ENCODE measurements around the gene TPK1.

TPK1 gene

DNA sequence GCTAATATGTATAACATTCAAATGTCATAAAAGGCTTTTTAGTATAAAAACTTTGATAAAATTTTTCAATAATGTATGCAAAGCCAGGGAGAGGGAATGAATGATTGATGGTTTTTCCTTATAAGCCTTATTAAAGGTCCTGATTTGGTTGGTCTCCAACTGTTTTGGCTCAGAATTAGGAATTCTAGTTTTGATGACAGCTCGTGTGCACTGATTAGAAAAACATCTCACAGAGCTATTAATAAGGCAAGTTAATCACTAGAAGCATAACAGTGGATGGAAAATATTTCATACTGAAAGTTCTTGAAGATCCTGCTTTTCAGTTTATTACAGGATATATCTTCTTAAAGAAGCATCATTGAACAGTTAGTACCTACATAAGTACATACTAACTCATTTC, 317.5 kb downstream of the TPK1 start:
- no peak for DNase-seq

DNA sequence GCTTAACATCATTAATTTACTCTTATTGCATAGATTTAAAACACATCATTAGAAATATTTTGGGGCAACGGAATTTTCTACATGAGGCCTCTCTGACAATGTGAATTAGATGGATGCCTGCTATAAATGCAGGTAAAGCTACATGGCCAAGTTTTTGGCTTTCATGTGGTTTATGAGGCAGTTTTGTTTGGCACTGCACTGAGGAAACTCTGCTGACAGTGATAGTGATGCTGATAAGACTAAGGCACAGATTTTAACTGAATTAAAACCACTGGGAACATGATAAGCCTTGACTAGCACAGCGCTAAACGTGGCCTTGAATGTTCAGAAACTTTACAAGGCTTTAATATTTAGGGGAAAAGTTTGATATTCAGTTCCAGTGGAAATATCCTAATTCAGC, 318.1 kb downstream of the TPK1 start:
- DNase-seq = no peak

DNA sequence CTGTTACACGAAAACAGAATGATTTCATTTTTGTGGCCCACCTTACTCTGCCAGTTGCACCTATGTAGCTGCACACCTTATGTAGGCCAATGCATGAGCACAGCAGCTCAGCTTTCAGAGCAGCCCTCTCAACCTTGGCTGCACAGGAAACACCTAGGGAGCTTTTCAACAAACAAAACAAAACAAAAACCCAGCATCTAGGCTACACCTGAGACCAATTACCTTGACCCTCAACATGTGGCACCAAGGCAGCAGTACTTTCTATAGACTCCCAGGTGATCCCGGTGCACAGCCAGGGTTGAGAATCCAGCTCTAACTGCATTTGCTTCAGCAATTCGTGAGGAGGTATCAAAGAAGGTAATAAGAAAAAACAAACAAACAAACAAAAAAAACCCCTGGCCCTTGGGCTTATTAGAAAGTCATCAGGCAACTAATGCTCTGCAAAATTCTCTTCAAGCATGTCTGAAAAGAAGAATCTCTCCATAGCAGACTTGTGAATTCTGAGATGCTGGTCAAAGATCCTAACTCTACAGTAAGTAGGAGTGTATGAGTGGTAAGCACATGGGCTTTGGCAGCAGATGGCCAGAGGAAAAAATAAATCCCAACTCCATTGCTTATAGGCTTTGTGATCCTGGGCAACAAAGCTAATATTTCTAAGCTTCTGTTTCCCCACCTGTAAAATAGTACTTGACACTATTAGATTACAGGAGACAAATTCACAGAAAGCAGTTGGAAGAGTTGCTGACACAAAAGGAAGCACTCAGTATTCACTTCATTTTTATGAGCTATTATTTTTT, 318.9 kb downstream of the TPK1 start:
- no peak for DNase-seq

DNA sequence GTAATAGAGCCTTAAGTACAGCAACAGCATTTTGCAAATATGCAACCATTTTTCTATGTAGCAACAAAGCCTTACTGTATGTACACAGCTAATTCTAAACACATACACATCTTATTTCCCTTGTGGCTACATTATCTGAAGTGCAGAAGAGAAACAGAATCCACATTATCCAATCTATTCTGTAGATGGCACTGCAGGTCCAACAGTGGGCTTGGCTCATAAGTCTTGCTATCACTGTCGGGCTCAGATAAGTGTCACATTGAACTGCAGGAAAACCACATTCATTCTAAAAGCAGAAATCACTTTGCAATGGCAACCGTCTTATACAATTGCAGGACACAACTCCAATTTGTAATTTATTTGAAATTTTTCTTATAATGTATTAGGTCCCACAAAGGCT, 322.5 kb downstream of the TPK1 start:
- DNase-seq = peak; percentile 20

DNA sequence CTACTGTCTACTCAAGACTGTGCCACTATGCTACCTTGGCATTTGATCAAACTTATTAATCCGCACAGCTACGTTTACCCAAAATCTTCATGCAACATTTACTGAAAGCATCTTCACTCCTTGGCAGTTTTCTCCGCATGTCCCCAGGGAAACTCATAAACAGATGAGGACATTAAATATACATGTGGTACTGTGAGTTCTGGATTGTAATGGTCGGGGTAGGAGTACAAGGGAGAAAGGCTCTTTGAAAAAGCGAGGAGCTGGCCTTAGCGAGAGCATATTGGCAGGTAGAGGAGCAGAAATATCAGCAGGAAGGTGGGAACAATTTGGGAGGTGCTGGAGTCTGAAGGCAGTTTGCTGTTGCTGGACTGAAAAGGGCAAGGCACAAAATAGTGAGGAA, 325.2 kb downstream of the TPK1 start:
- DNase-seq = no peak

DNA sequence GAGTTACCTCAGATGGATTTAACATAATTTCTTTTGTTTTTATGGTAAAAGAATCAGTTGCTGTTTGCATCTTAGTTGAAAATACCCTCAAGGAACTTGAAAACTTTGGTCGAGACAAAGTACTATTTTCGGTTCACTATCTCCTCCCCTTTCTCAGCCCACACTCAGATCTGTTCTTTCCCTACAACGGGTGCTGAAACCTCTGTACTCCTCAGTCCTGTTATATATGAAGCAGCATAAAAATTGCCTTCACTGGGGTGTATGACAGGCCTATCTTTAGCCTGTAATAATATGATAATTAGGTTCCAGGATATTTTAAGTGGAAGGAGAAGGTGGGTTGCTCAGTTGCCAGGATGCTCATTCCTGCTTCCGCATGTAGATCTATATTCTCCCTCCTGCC, 327.2 kb downstream of the TPK1 start:
- no peak for DNase-seq

DNA sequence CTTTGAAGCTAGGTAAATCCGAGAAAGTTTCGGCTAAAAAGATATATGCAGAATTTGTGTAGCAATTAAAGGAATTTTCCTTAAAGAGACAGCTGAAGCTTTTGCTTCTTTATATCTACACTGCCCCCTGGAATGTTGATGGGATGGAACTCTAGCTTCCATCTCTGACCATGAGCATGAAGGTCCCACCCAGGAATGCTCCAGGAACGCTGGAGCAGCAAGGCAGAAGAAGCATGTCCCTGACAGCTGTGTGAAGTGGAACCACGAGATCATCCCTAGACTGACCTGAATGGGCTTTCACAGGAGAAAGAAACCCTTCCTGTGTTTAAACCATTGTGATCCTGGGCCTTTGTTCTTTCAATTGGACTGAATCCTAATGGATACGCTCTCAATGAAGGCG, 332.6 kb downstream of the TPK1 start:
- DNase-seq = no peak

DNA sequence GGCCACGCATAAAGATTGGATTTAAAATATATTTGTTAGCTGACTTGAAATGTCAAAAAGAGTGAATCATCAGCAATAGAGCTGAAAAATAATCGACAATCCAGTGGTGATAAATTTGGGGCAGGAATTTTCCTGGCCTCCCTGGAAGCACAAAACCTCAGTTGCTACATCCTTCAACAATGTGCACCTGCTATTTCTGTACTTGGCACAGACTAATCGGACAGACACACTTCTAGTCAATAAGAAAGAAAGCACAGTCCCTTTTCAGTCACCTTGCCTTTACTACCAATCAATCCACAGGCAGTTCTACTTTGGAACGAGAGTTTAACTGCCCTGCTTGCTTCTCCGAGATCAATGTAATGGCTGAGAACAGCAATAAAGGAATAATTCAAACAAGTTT, 335.6 kb downstream of the TPK1 start:
- no peak for DNase-seq

DNA sequence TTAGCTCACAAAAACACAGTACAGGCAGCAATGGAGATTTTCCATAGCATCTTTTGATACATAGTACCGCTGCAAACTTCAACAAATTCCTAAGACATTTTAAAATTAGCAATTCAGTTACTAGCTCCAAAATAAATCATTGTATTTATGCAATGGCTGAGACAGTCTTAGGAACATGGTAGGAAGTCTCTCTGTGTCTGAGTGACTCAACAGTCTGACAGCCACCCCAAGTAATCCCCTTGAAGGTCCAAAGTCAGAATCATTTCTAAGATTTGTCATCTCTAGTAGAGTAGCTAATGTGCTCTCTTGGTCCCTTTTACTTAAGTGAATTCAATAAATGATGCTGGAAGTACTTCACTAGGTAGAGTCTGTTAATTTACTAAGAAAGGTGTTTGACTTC, 338.6 kb downstream of the TPK1 start:
- DNase-seq = peak; percentile 16

DNA sequence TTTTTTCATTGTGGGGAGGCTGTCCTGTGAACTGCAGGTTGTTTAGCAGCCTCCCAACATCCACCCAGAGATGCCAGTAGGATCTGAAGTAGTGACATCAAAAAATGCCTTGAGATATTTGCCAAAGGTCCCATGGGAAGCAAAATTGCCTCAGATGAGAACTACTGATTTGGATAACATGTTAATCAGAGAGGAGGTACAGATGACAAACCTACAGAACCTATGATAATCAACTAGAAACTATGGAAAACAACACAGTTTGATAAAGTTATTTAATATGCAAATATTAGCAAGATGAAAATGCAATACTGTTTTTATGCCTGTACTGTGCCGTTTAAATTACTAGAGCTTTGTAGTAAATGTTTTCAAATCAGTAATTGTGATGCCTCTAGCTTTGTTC, 341.5 kb downstream of the TPK1 start:
- DNase-seq = no peak

DNA sequence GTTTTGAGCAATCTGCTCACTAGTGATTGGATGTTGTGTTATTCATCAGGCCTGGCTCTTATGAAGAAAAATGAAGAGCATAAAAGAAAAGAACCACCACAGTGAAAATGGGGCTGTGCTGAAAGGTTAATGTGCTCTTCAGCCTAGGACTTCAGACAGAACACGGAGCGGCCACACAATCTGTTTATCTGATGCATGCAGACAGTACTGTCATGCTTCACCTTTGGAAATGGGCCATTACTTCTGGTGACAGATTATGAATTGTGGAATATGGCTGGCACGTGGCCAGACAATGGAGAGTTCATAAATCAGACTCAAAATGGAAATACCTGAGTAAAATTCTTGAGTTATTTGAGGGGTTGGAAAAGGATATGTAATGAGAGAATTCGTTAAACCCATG, 346.3 kb downstream of the TPK1 start:
- no peak for DNase-seq

DNA sequence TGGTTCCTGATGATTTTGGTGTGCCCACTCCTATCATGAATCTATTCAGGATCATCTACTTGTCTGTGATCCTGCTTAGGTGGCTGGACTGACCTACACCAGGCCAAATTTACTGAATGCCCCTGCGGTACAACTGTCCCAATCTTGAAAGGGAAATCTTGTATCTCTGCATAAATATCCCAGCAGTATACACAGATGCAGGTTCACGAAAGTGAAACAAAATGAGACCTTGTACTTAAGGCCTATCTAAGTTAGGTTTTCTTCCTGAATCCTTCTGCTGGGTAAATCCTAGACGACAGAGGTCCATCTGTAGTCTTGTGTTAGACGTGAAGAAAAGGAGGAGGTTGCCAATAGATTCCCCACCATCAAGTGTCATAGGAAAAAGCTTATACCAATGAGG, 346.9 kb downstream of the TPK1 start:
- no peak for DNase-seq

DNA sequence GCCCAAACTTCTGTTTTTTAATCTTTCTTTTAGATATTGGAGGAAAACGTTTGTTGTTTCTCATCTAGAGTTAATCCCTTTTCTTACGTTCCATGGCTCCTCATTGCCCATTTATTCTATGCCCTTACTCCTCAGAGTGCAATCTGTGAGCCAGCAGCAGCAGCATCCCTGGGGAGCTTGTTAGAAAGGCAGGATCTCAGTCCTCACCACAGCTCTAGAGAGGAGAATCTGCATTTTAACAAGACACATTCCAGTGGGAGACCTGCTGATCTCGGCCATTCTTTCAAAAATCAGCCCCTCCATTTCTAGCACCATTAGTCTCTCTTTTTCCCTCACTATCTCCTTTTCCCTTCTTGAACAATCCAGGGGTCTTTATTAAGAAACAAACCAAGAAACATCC, 348.0 kb downstream of the TPK1 start:
- no peak for DNase-seq

DNA sequence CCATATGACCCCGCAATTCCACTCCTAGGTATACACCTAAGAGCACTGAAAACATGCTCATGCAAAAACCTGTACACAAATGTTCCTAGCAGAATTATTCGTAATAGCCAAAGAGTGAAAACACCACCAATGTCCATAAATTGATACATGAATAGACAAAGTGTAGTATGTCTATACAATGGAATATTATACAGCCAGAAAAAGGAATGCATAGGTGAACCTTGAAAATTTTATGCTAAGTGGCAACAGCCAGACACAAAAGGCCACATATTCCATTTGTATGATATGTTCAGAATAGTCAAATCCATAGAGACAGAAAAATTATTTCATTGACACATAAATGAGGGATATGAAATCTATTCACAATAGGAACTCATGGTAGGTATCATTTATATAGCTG, 351.4 kb downstream of the TPK1 start:
- no peak for DNase-seq

DNA sequence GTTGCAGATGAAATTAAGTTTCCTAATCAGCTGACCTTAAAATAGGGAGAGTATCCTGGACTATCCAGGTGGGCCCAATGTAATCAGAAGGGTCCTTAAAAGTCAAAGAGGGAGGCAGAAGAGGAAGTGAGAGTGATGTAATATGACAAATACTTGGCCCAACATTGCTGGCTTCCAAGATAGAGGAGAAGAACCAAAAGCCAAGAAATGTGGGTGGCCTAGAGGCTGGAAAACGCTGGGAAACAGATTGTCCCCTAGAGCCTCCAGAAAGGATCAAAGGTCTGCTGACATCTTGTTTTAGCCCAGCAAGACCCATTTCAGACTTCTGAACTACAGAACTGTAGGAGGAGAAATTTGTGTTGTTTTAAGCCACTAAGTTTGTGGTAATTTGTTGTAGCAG, 352.7 kb downstream of the TPK1 start:
- no peak for DNase-seq

DNA sequence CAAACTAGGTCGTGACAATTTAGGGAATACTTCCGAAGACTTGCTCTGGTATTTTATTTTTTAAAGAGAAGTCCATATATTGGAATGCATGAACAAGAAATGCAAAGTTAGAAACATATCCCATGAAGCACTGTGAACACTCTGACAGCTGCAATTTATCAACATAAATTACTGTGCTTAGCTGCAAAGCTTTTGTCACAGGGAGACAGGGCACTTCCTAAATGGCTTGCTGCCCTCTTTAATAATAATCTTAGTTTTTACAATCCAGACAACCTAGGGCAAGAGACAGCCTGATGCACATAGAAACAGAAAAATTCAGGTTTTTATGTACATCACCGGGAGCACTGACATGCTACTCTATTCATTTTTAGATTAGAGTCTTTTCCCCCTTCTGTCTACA, 354.0 kb downstream of the TPK1 start:
- DNase-seq = no peak

DNA sequence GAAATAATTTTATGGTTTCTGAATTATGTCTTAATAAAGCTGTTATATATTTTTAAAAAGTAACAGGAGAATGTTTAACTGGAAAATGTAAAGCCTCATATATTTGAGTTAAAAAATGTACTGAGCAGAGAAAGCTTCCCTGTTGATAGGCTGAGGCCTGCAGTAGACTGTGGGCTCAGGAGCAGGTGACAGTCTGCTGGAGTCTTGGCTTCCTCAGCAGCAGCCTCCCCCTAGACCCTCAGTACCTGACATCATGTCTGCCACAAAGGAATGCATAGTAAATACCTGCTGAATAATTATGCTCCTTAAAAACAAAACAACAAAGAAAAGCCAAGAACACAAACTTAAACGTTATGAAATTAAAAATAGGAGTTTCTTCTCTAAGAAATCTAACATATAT, 358.5 kb downstream of the TPK1 start:
- no peak for DNase-seq

DNA sequence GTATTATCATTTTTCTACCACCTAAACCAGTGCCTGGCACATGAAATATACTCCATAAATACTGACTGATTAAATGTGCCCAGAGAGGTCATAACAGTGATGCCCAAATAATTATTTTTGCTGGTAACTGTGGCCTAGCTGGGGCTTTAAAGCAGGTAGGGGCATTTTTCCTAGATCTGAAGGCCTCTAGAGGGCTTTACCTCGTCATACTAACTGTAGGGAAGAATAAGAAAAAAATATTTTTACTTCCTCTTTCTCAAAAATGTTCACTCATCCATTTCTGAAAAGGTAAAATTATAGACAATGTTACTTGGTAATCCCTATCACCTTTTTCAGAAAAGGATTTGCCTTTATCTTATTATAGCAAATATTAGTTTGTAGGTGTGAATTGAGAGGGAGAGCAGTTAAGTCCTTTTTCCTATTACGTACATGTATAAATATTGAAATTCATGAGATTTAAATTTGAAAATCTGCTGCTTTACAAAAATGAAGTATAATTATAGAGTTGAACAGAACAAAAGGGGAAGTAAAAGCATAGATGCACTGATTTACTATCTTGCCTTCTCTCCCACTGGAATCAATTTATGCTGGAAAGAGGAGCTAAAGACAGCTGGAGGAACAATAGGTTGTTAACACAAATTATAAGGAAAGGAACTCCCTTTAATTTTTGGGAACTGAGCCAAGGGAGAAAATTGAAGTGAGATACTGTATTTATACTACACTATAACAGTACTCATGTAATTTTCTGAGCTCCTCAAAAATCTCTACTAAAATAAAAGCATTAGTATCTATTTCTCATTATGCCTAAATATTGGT, 360.8 kb downstream of the TPK1 start:
- DNase-seq = no peak

DNA sequence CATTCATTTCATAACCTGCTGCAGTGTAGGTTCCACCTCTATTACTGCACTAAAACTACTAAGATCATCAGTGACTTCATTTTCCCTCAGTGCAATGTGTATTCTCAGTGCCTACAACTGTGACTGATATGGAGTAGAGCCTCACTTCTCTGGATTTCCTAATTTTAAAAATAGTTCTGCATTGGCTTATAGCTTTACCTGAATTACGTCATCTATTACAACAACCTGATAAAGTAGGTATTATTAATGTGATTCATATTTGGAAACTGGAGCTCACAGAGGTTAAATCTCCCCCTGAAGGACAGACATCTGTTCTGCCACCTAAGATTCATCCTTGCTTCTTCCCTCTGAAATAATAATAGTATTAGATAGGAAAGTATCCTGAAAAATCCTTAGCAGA, 361.5 kb downstream of the TPK1 start:
- DNase-seq = no peak

DNA sequence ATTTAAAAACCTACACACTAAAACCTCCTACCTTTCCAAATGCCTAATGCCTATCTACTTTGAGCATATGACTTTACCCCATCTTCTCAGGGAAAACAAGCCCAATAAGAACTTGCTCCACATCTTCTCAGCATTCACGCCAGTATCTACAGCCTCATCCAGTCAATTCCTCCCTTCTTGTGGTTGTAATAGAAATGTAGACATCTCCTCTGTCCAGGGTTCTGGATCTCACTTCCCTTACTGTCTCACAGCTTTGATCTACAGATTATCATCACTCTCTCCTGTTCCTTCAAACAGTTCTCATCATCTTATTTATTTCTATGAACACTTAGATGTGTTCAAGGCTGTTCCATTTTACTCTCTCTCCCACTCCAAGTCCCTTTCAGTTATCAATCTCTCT, 361.9 kb downstream of the TPK1 start:
- DNase-seq = no peak

DNA sequence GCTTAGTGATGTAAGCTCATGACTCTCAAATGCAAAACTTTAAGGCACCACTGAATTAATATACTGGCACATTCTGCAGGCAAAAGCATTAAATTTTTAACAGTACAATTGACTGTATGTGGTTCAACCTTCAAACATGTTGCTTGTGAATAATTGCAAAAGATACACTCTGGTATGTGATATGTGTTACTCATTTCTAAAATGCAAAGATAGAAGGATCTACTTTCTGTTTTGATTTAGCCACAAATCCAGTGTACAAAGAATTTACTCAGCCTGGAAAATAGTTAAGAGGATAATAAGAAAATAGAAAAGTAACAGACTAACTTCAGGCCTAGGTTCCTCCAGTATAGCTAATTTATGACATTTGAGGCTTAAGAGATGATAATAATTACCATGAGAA, 365.8 kb downstream of the TPK1 start:
- no peak for DNase-seq

DNA sequence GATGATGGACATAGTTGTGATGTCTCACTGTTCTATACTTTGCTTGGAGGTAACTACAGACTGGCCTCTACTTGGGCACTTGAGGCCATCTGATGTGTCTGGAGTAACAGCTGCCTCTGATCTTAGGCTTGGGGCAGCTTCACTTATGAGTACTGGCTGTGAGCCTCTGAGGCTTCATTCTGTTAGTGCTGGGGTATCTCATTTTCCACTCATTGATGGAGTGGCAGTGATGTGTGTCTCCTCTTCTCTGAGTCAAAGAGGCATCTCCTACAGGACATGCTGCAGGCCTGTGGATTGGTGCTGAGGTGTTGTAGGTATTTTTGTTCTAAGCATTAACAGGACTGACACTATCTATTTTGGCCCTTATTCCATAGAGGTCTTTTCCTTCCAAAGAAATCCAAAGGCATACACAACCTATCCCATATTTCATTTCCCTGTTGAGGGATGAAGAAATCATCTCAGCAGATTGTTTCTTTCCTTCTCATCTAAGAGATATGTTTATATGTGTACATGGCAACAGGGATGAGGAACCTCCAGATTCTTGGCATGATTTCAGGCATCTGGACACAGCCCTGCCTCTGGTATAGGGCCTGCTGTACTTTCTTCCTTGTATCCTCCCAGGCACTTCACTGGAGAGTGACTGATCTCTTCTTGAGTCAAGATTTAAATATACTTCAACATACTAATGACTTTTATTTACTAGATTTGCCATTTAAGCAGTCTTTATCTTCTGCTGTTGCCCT, 366.7 kb downstream of the TPK1 start:
- DNase-seq = peak; percentile 15

DNA sequence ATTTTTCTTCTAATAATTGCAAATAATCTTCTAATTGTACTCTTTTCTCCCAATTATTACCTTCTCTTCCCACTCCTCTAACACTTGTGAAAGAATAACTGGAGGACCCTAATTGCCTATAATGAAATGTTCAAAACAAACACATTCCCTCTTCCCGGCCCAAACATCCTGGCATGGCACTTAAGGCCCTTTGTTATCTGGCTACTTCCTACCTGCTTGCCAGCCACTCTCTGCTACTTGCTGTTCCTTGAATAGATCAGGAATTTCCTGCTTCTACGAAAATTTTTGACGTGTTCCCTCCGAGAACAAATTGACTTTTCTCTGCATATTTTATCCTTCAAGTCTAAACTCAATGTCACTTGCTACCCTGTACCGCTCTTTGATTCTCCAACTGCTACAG, 376.2 kb downstream of the TPK1 start:
- no peak for DNase-seq

DNA sequence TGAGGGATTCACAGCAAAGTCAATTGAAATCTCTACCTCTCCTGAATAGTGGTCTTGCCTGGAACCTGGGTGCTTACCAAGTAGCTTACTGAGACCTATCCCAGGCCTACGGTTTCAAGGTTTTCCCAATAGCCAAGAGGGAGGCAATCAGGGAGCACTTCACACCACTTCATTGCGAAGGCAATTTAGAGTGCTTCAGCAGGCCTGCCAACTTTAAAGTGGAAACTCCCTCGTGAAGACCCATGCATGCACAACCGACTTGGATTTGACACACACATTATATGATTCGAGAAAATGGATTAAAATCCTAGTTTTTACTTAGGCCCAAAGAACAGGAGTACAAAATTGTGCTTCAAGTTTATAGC, 380.8 kb downstream of the TPK1 start:
- DNase-seq = no peak

Measured in fibroblast of skin of right biceps (primary cell).